ENCODE data around the gene ZBTB46.

GRCh38 chr20:63840405-63840828, 9.4 kb upstream of the ZBTB46 start:
- TF ChIP-seq CTCF (conservative IDR thresholded peaks at IDR 0.05) (no peak), ZFX (IDR thresholded peaks at IDR 0.05) (no peak)

All from C4-2B (cell line).